Glomerular visceral epithelial cell (primary cell): ENCODE measurements around the gene FRRS1L.

Experiments used
- DNase-seq: peaks from one replicate; pipeline ENCODE4 v3.0.0-alpha.2; 2016; ENCODE audit errors: extremely low spot score

The FRRS1L gene

GRCh38 chr9:109107402-109108240, 59.4 kb downstream of the FRRS1L start:
- DNase-seq, result peak; percentile 75

DNA sequence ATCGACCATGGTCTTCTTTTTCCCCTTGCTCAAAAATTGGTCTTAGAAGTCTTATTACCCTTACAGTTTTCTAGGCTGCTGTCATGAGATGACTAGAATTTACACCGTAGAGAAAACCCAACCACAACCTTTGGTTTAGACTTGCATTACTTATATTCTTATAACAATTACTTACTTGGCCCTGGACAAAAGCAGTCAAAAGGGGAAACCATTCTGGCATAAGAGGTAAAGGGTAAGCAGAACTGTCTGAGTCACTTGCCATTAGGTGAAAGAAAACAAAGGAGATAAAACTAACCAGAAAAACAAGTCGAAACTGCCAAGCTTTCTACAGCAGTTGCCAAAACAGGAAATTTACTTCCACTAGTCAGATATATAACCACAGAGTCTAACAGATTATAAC, 65.2 kb downstream of the FRRS1L start:
- DNase-seq, result peak; percentile 53

GRCh38 chr9:109101202-109101595, 65.8 kb downstream of the FRRS1L start:
- no peak for DNase-seq

GRCh38 chr9:109100543-109101201, 66.4 kb downstream of the FRRS1L start:
- DNase-seq, result no peak

DNA sequence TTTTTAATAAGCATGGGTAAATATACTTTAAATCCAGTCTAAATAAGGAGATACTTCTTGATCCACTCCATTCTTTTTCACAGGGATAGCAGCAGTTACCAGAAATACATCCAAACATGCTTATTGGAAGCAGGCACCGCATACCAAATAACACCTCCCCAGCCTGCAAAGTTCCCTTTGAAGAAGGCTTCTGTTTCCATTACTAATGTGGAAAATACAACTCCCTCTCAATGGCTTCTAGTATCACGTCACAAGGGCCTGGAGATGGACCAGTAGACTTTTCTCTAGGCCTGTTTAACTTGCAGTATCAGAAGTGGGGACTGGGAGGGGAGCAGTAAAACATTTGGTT, 68.1 kb downstream of the FRRS1L start:
- DNase-seq, result no peak

DNA sequence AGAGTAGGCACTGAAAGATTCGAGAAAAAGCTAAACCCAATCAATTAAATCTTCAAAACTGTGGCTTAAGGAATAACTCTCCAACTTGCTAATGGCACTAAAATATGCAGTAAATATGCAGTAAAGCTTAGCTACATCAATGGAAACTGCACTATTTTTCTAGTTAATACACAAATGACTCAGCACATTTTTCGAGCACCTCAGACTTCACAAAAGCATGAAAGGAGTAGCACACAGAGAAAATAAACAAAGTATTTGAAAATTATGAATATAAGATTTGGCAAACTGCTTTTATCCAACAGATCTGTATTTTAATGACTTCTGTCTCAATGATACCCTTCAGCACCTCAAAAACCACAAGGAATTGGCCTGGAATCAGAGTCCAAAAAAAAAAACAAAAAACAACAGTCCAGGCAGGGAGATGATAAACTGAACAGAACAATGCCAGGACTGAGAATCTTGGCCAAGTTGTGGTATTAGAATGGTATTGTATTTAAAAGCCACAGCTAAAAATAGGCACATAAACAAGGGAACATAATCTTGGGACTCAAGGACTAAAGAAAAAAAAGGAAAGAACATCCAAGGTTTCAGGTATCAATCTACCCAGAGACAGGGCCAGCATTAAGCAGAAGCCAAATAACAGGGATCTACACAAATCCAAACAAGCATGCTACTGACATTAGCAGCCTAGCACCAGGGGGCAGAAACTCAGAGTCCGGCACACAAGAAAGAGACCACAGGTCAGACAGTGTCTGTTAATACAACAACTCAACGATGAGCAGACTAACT, 68.7 kb downstream of the FRRS1L start:
- DNase-seq, result peak; percentile 52

GRCh38 chr9:109097146-109097545, 69.9 kb downstream of the FRRS1L start:
- no peak for DNase-seq

- DNase-seq, result no peak
Measured at GRCh38 chr9:109095321-109095720, 71.7 kb downstream of the FRRS1L start.

- no peak for DNase-seq
Measured at GRCh38 chr9:109094268-109094667, 72.8 kb downstream of the FRRS1L start.

GRCh38 chr9:109092587-109092986, 74.5 kb downstream of the FRRS1L start:
- no peak for DNase-seq

GRCh38 chr9:109092051-109092580, 74.9 kb downstream of the FRRS1L start:
- no peak for DNase-seq

GRCh38 chr9:109088221-109088620, 78.8 kb downstream of the FRRS1L start:
- no peak for DNase-seq

- DNase-seq, result no peak
Measured at GRCh38 chr9:109087795-109088194, 79.3 kb downstream of the FRRS1L start.

DNA sequence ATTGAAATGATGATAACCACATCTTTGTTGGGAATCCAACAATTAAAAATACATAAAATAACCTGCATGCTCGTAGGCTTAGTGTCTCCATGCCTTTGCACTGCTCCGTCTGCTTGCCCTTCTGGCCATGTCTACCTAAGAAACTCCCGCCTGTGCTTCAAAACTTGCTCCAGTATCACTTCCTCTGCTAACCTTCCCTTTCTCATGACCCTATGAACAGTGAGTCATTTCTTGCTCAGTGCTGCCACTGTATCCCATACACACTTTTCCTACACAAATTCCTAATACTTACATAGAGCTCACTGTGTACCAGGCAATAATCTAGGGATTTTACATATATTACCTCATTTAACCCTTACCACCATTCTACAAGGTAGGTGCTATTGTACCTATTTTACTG, 80.8 kb downstream of the FRRS1L start:
- no peak for DNase-seq

DNA sequence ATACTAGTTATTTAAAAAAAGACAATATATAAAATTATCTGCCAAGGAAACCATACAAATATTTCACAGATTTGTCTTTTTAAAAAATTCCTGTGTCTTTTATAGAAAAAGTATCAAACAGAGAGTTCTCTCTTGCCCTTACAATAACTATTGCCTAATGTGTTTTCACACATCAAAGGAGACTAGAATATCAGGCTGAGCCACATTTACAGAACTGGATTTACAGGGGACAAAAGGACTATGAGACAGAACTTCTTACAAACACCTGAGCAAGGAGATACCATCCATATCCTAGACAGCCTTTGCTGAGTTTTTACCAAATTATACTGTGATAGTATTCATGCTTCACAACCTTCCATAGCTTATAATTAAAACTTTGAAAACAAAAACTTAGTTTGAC, 81.5 kb downstream of the FRRS1L start:
- no peak for DNase-seq

DNA sequence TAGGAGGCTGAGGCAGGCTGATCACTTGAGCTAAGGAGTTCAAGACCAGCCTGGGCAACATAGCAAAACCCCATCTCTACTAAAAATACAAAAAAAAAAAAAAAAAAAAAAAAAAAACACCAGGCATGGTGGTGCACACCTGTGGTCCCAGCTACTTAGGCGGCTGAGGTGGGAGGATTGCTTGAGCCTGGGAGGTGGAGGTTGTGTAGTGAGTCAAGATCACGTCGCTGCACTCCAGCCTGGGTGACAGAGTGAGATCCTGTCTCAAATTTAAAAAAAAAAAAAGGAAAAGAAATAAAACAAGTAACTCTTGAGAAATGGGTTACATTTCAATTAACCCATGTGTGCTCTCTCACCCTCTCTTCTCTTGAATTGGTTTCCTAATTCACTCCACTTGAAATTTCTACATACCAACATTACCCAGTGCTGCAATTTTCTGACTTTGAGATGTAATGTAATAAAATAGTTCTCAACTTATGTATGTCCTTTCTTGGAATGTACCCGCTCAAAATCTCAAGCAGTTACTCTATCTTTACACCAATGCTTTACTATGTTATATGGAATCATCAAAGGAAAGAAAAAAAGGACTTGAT, 83.1 kb downstream of the FRRS1L start:
- DNase-seq, result no peak

- no peak for DNase-seq
Measured at GRCh38 chr9:109083141-109083540, 83.9 kb downstream of the FRRS1L start.

GRCh38 chr9:109082091-109082620, 84.9 kb downstream of the FRRS1L start:
- no peak for DNase-seq
